Neutrophil (primary cell): Measurements from ENCODE around the gene ANXA3.
"Not testable (repeated sequence)": the region's sequence is repeated elsewhere in the genome, so short reads cannot be mapped to it uniquely, and the experiment has no call there.

ENCODE experiments used
- H3K27ac ChIP-seq: fragments of 200-600 bp; sonication (generic); 2 replicates; pipeline ENCODE4 v1.5.1; 2016; ENCODE audit warnings: mild to moderate bottlenecking, moderate library complexity
- H3K27me3 ChIP-seq: fragments of 200-600 bp; sonication (generic); 2 replicates; pipeline ENCODE4 v1.6.0; 2016; ENCODE audit warnings: mild to moderate bottlenecking
- H3K36me3 ChIP-seq: fragments of 200-600 bp; sonication (generic); 2 replicates; pipeline ENCODE4 v1.5.1; 2017
- H3K4me1 ChIP-seq, 2 experiments: fragments of 200-600 bp in 1 of 2; sonication (generic) in 1 of 2; 1 replicate in 1 of 2; 2 replicates in 1 of 2; pipeline versions ENCODE4 v1.5.1 to v1.6.1; 2013 to 2016; ENCODE audit warnings: low read depth in 1 of 2, low read length in 1 of 2, mild to moderate bottlenecking in 1 of 2, moderate library complexity in 1 of 2; ENCODE audit not compliant: control insufficient read depth in 1 of 2, insufficient read depth in 1 of 2
- H3K4me3 ChIP-seq, 2 experiments: fragments of 200-600 bp in 1 of 2; sonication (generic) in 1 of 2; 1 replicate in 1 of 2; 2 replicates in 1 of 2; pipeline ENCODE4 v1.5.1; 2013 to 2016; ENCODE audit warnings: low read depth in 1 of 2, low read length in 1 of 2, mild to moderate bottlenecking in 1 of 2, moderate library complexity in 1 of 2
- H3K9me3 ChIP-seq: fragments of 200-600 bp; sonication (generic); 2 replicates; pipeline ENCODE4 v1.5.1; 2016
- TF ChIP-seq, protein P1 (sequence below): fragments of 200-600 bp; sonication (generic); IDR thresholded peaks from 2 replicates; pipeline ENCODE4 v1.5.1; 2016; ENCODE audit warnings: antibody characterized with exemption

The ANXA3 gene

DNA sequence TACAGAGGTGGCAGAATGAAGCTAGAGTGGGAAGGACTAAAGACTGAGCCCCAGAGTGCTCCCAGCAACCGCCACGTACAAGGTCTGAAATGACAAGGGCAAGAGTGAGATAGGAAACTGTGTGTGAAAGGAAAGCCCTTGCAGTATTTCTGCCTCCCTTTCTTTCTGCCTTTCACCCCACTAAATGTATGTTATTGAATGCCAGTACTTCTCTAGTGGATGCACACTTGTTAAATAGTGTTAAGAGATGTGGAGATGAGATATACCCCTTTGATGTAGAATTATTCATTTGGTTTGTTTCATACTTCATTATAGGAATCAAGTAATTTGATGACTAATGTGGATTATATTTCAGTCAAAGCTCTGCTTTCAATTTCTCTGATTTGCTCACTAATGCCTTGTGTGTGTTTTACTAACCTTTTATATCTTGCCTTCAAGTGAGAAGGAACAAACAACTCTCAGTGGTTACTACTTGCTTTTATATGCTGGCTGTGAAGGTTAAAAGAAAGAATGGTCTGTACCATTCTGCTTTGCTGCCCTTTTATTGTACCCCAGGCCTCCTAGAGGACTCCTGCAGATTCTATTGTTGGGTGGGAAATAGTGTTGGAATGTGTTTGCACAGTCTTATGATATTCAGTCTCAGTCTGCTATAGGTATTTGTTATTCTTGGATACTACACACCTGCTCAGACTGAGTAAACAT, 8.0 kb upstream of the ANXA3 start:
- TF ChIP-seq, protein P1, sequence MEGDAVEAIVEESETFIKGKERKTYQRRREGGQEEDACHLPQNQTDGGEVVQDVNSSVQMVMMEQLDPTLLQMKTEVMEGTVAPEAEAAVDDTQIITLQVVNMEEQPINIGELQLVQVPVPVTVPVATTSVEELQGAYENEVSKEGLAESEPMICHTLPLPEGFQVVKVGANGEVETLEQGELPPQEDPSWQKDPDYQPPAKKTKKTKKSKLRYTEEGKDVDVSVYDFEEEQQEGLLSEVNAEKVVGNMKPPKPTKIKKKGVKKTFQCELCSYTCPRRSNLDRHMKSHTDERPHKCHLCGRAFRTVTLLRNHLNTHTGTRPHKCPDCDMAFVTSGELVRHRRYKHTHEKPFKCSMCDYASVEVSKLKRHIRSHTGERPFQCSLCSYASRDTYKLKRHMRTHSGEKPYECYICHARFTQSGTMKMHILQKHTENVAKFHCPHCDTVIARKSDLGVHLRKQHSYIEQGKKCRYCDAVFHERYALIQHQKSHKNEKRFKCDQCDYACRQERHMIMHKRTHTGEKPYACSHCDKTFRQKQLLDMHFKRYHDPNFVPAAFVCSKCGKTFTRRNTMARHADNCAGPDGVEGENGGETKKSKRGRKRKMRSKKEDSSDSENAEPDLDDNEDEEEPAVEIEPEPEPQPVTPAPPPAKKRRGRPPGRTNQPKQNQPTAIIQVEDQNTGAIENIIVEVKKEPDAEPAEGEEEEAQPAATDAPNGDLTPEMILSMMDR = no peak
- H3K27ac ChIP-seq = no peak overlapping the region

DNA sequence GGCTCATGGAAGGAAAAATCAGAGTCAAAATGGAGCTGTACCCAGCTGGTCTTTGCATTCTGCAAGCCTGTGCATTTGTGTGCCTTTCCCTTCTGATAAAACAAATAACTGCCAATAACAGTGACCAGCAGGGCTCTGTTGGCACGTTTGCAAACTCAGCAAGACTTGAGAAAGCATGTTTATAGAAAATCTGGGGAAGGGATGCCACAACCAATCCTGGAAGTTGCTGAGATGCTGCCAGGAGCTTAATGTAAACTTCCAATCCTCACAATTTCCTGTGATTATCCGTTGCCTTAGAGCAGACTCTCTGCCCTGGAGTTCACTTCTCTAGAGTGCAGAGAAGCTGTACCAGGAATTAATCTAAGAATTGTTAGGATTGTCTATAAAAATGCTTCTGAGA, 6.9 kb upstream of the ANXA3 start:
- Histone ChIP-seq H3K36me3 (no peaks in the 10 kb centered on the region), H3K9me3 (no peaks in the 10 kb centered on the region), H3K4me1 (peaks cover 0 to under 1% of the 10 kb centered on the region in 2 experiments), H3K27ac (no peak overlapping the region), H3K27me3 (no peaks in the 10 kb centered on the region), H3K4me3 (no peak overlapping the region)
- TF ChIP-seq, protein P1 = no peak

More for the DNA sequence above, 8.0 kb upstream of the ANXA3 start:
- Histone ChIP-seq H3K27me3 (no peaks in the 10 kb centered on the region), H3K4me3 (no peak overlapping the region), H3K9me3 (no peaks in the 10 kb centered on the region), H3K36me3 (no peaks in the 10 kb centered on the region), H3K4me1 (no peaks in the 10 kb centered on the region)

DNA sequence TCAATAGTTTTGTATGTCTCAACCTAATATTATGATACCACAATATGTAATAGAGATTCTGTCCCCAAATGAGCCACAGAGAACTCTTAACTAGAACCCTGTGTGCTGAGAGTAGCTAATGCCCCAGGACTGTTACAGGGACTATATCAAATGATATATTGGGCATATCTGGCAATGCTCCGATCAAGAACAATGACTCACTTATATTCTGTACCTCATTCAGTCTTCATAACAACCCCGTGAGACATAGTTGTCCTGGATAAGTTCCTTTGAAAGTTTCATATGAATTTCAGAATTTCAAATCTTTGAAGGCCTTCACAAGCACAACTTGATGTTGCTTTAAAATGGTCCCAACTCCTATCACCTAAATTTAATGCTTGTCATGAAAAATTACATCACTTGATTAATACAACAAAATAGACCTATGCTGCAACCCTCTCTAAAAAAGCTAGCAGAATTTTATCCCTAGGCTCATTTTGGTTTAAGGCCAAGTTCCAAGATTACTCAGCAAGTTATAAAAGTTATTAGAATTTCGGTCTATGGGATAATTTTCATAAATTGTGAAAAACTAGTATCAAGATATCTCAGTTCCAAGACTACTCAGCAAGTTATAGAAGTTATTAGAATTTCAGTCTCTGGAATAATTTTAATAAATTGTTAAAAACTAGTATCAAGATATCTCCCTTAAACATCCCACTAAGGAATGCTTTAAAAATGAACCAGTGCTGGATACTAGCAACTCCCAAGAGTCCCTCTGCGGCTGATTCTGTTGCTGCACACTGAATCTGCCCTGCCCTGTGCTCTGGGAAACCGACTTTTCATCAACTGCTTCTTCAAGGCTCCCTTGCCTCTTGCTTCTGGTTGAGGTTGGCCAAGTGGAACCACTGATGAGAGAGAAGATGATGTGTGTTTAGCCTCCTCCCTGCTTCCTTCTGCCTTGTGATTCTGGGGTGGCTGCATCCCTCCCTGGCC, 6.0 kb upstream of the ANXA3 start:
- Histone ChIP-seq H3K9me3 (no peaks in the 10 kb centered on the region), H3K36me3 (no peaks in the 10 kb centered on the region), H3K4me3 (no peak overlapping the region), H3K27me3 (no peaks in the 10 kb centered on the region), H3K27ac (no peak overlapping the region), H3K4me1 (peaks cover under 1 to 10% of the 10 kb centered on the region in 2 experiments)
- TF ChIP-seq, protein P1 = no peak

DNA sequence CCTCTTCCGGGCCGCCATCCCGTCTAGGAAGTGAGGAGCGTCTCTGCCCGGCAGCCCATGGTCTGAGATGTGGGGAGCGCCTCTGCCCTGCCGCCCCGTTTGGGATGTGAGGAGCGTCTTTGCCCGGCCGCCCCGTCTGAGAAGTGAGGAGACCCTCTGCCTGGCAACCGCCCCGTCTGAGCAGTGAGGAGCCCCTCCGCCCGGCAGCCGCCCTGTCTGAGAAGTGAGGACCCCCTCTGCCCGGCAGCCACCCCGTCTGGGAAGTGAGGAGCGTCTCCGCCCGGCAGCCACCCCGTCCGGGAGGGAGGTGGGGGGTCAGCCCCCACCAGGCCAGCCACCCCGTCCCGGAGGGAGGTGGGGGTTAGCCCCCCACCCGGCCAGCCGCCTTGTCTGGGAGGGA, 3.7 kb upstream of the ANXA3 start:
- H3K9me3 ChIP-seq, H3K27me3 ChIP-seq, H3K4me3 ChIP-seq: not testable (repeated sequence)

DNA sequence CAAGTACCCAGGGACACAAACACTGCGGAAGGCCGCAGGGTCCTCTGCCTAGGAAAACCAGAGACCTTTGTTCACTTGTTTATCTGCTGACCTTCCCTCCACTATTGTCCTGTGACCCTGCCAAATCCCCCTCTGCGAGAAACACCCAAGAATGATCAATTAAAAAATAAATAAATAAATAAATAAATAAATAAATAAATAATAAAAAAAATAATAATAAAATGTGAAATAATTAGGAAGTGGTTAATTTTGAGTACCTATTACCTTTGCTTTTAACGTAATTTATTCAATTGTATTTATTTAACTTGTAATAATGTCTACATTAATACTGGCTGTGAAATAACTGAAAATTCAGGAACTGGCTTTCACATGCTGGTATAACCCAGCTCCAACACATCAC, 2.7 kb upstream of the ANXA3 start:
- peaks cover 22 to 33% of the 10 kb centered on the region in 2 experiments for H3K4me1 ChIP-seq
- not testable (repeated sequence) for H3K4me3 ChIP-seq, H3K36me3 ChIP-seq, H3K27ac ChIP-seq, H3K9me3 ChIP-seq, H3K27me3 ChIP-seq

More for the DNA sequence above, 3.7 kb upstream of the ANXA3 start:
- not testable (repeated sequence) for H3K36me3 ChIP-seq, H3K27ac ChIP-seq
- H3K4me1 ChIP-seq = peaks cover 12 to 23% of the 10 kb centered on the region in 2 experiments

DNA sequence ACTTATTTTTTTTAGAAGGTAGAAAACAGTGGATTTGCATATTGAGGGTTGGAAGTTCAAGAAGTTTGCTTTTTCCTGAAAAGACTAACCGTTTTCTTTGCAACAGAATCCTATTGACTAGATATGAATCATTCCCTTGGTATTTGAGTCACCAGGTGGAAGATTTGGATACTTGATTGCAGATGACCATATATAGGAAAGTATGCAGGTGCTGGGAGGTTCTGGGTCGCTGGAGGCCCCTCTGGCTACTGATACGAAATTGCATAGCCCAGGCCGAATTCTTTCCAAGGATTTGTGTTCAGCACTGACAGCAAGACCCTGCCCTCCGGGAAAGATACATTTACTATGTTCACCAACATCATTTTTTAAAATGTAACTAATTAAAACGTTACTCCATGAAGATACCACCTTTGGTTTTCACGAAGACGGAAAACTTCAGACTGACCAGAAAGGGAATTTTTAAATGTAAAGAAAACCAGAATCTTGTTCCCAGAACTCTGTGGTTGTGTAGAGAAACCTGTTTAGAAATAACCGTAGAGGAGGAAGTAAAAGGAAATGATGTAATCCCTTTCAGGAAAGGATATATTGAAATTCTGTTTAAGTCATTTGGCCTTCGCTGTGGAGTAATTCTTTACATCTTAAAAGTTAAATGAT, 946 bp downstream of the ANXA3 start:
- H3K27ac ChIP-seq = peak overlapping the region; percentile 92
- peak overlapping the region; percentile 86 to 89 for H3K4me3 ChIP-seq
- H3K4me1 ChIP-seq = peaks cover 47 to 69% of the 10 kb centered on the region in 2 experiments
- TF ChIP-seq, protein P1 = no peak
- no peaks in the 10 kb centered on the region for H3K9me3 ChIP-seq
- no peaks in the 10 kb centered on the region for H3K27me3 ChIP-seq
- H3K36me3 ChIP-seq = peaks cover 12% of the 10 kb centered on the region
